ENCODE measurements around the gene ESF1.

DNA sequence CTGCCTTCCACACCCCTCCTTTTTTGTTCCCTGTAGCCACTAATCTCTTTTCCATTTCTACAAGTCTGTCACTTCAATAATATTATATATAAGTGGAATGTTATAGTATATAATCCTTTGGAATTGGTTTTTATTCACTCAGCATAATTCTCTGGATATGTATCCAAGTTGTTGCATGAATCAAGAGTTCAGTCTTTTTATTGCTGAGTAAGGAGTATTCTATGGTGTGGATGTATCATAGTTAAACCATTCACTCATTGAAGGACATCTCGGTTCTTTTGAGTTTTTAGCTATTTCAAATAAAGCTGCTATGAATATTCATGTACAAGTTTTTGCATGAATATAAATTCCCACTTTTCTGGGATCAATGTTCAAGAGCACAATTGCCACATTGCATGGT is 76.5 kb downstream of the ESF1 start:
- no peak for TF ChIP-seq GATA3 (IDR thresholded peaks at IDR 0.05; ENCODE audit: low read depth, low read length)
- TF ChIP-seq GATA2 (IDR thresholded peaks at IDR 0.05; ENCODE audit: low read depth, low read length): no peak
